Mesenchymal stem cell (in vitro differentiated cells and primary cell): ENCODE data around the gene DLX1.

Experiments used
- DNase-seq: peaks from one replicate; pipeline ENCODE4 v3.0.0-alpha.2; 2013
- H2AFZ ChIP-seq: one replicate; pipeline ENCODE4 v1.6.1; 2013; ENCODE audit warnings: low read depth, mild to moderate bottlenecking, control low read depth, inconsistent platforms, low read length, moderate library complexity
- H2AK5ac ChIP-seq: 2 replicates; pipeline ENCODE4 v1.6.1; 2013; ENCODE audit warnings: low read length, moderate library complexity, mild to moderate bottlenecking, inconsistent platforms; ENCODE audit not compliant: severe bottlenecking
- H2BK120ac ChIP-seq: one replicate; pipeline ENCODE4 v1.6.1; 2013; ENCODE audit warnings: low read depth, mild to moderate bottlenecking, inconsistent platforms, low read length, moderate library complexity
- H2BK12ac ChIP-seq, 2 experiments: one replicate each; pipeline ENCODE4 v1.6.1; 2013; ENCODE audit warnings: inconsistent platforms in 2 of 2, low read length in 2 of 2, mild to moderate bottlenecking in 2 of 2, moderate library complexity in 2 of 2, control low read depth in 1 of 2
- H2BK15ac ChIP-seq: one replicate; pipeline ENCODE4 v1.6.1; 2013; ENCODE audit warnings: mild to moderate bottlenecking, low read depth, inconsistent platforms; ENCODE audit not compliant: poor library complexity, severe bottlenecking
- H2BK5ac ChIP-seq: 2 replicates; pipeline ENCODE4 v1.6.1; 2013; ENCODE audit warnings: low read depth, mild to moderate bottlenecking, low read length, control low read depth, inconsistent platforms; ENCODE audit not compliant: poor library complexity, severe bottlenecking
- H3K14ac ChIP-seq, 2 experiments: one replicate each; pipeline ENCODE4 v1.6.1; 2013; ENCODE audit warnings: inconsistent platforms in 2 of 2, low read length in 2 of 2, control low read depth in 1 of 2, mild to moderate bottlenecking in 1 of 2, moderate library complexity in 1 of 2
- H3K18ac ChIP-seq, 2 experiments: one replicate each; pipeline ENCODE4 v1.6.1; 2013; ENCODE audit warnings: inconsistent platforms in 2 of 2, low read length in 2 of 2, control low read depth in 1 of 2, low read depth in 1 of 2, mild to moderate bottlenecking in 1 of 2
- H3K23ac ChIP-seq, 2 experiments: one replicate each; pipeline ENCODE4 v1.6.1; 2013; ENCODE audit warnings: inconsistent platforms in 2 of 2, low read length in 2 of 2, mild to moderate bottlenecking in 2 of 2, moderate library complexity in 2 of 2, control low read depth in 1 of 2
- H3K27ac ChIP-seq: 2 replicates; pipeline ENCODE4 v1.5.1; 2013; ENCODE audit warnings: mild to moderate bottlenecking, moderate library complexity, low read length, control low read depth, inconsistent platforms; ENCODE audit not compliant: poor library complexity, severe bottlenecking
- H3K27me3 ChIP-seq, 2 experiments: 2 replicates each; pipeline versions ENCODE4 v1.6.1 to v1.7.0; 2013; ENCODE audit warnings: low read length in 2 of 2, mild to moderate bottlenecking in 2 of 2, moderate library complexity in 2 of 2, control low read depth in 1 of 2, inconsistent platforms in 1 of 2; ENCODE audit not compliant: control insufficient read depth in 1 of 2, insufficient read depth in 1 of 2
- H3K36me3 ChIP-seq, 2 experiments: 2 replicates each; pipeline versions ENCODE4 v1.6.1 to v1.7.0; 2013; ENCODE audit warnings: low read length in 2 of 2, control low read depth in 1 of 2, inconsistent platforms in 1 of 2, low read depth in 1 of 2, mild to moderate bottlenecking in 1 of 2; ENCODE audit not compliant: insufficient read depth in 2 of 2, control insufficient read depth in 1 of 2
- H3K4ac ChIP-seq, 2 experiments: one replicate each; pipeline ENCODE4 v1.6.1; 2013; ENCODE audit warnings: inconsistent platforms in 2 of 2, low read length in 2 of 2, mild to moderate bottlenecking in 2 of 2, moderate library complexity in 2 of 2, control low read depth in 1 of 2, low read depth in 1 of 2
- H3K4me1 ChIP-seq: 2 replicates; pipeline ENCODE4 v1.6.1; 2013; ENCODE audit warnings: low read depth, low read length, control low read depth; ENCODE audit not compliant: control insufficient read depth, insufficient read depth
- H3K4me2 ChIP-seq: 2 replicates; pipeline ENCODE4 v1.6.1; 2013; ENCODE audit warnings: low read length, mild to moderate bottlenecking, inconsistent platforms; ENCODE audit not compliant: poor library complexity, severe bottlenecking
- H3K4me3 ChIP-seq, 2 experiments: 2 replicates each; pipeline versions ENCODE4 v1.5.1 to v1.7.0; 2013; ENCODE audit warnings: low read length in 2 of 2, mild to moderate bottlenecking in 2 of 2, control low read depth in 1 of 2, low read depth in 1 of 2; ENCODE audit not compliant: insufficient read depth in 1 of 2
- H3K79me1 ChIP-seq: replicated peaks from 2 replicates; pipeline ENCODE4 v1.6.1; 2013; ENCODE audit warnings: mild to moderate bottlenecking, control low read depth, low read length, inconsistent platforms; ENCODE audit not compliant: poor library complexity, severe bottlenecking
- H3K9ac ChIP-seq: 2 replicates; pipeline ENCODE4 v1.7.0; 2013; ENCODE audit warnings: mild to moderate bottlenecking, low read length, moderate library complexity
- H3K9me3 ChIP-seq: 2 replicates; pipeline ENCODE4 v1.7.0; 2013; ENCODE audit warnings: mild to moderate bottlenecking, low read length; ENCODE audit not compliant: control insufficient read depth
- H4K8ac ChIP-seq: one replicate; pipeline ENCODE4 v1.6.1; 2013; ENCODE audit warnings: inconsistent platforms, mild to moderate bottlenecking, low read length, moderate library complexity
- H4K91ac ChIP-seq: one replicate; pipeline ENCODE4 v1.6.1; 2013; ENCODE audit warnings: mild to moderate bottlenecking, low read length, inconsistent platforms
- WGBS: methylation state at CpG from one replicate; pipeline ENCODE4 v1.1.7; 2013; ENCODE audit warnings: mixed read lengths; 5-methylcytosine and 5-hydroxymethylcytosine counted together

The DLX1 gene

GRCh38 chr2:172102391-172103359 lies 17.4 kb downstream of the DLX1 start, which contains the start of gene DLX2:
TSS of gene DLX2 (minus strand) at chr2:172102900. CDS start at chr2:172102538, 362 bp downstream.
- Histone ChIP-seq H2BK5ac (no peak within 1 kb of the TSS), H4K8ac (no peak within 1 kb of the TSS), H3K4me1 (peaks cover 54% of the 10 kb centered on the region), H3K9ac (peak within 1 kb of the TSS; percentile 67), H2BK12ac (no peak within 1 kb of the TSS), H2AK5ac (no peak within 1 kb of the TSS), H3K4me3 (peak within 1 kb of the TSS; percentile 69 to 83), H3K9me3 (no peaks in the 10 kb centered on the region), H3K79me1 (no peaks in the 10 kb centered on the region), H2BK120ac (no peak within 1 kb of the TSS), H3K27ac (no peak within 1 kb of the TSS), H4K91ac (no peak within 1 kb of the TSS), H3K14ac (no peak within 1 kb of the TSS), H3K4ac (no peak within 1 kb of the TSS), H3K4me2 (peak within 1 kb of the TSS; percentile 99), H3K23ac (peak within 1 kb of the TSS in 1 of 2 experiments; percentile 85), H3K18ac (peak within 1 kb of the TSS in 1 of 2 experiments; percentile 75), H2BK15ac (no peak within 1 kb of the TSS), H3K27me3 (peaks cover 48 to 80% of the 10 kb centered on the region in 2 experiments), H3K36me3 (no peaks in the 10 kb centered on the region), H2AFZ (peak within 1 kb of the TSS; percentile 79)
- WGBS = under 1% methylated on average over 69 of the region's 74 CpGs
- DNase-seq = peak; percentile 87

GRCh38 chr2:172103471-172104272 lies 18.4 kb downstream of the DLX1 start:
- Histone ChIP-seq H3K4me2 (peak overlapping the region; percentile 24), H2BK15ac (no peak overlapping the region), H3K14ac (no peak overlapping the region), H3K4ac (no peak overlapping the region), H3K4me1 (peaks cover 52% of the 10 kb centered on the region), H2AFZ (no peak overlapping the region), H3K9me3 (no peaks in the 10 kb centered on the region), H2AK5ac (no peak overlapping the region), H2BK5ac (no peak overlapping the region), H4K91ac (no peak overlapping the region), H3K36me3 (no peaks in the 10 kb centered on the region), H3K23ac (no peak overlapping the region), H3K27ac (no peak overlapping the region), H3K18ac (no peak overlapping the region), H3K9ac (peak overlapping the region; percentile 67), H4K8ac (no peak overlapping the region), H2BK12ac (no peak overlapping the region), H3K27me3 (peaks cover 57 to 80% of the 10 kb centered on the region in 2 experiments), H3K4me3 (peak overlapping the region in 1 of 2 experiments; percentile 83), H2BK120ac (no peak overlapping the region), H3K79me1 (no peaks in the 10 kb centered on the region)
- 12% methylated on average over 15 of the region's 25 CpGs for WGBS
- DNase-seq = peak; percentile 87

DNA sequence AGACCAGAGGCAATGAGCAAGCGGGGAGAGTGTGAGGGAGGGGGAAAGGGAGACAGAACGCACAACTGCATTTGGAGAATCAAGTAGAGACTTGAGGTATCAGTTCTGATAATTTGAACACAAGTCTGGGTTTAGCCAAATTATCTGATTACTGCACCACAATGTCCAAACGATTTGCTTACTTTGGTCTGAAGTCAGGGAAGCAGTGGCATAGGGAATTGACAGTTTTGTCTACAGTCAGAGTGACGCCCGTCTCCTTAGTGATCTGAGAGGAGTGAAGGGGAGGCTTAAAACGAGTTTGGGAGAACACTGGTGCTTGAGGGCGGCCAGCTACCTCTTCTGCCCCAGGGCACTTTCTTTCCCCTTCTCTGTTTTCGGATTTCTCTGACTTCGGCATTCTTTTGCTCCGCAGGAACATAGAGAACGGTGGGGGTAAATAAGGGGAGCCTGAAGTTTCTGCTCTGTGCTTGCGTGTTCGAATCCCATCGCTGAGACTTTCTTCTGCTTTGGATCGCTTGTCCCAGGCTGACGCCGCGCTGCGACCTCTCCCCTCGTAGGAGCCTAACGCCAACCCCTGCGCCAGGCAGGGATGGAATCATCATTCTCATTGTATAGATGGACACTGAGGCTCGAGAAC lies 20.3 kb downstream of the DLX1 start:
- Histone ChIP-seq H3K9ac (no peak overlapping the region), H3K23ac (no peak overlapping the region), H2AK5ac (no peak overlapping the region), H3K18ac (no peak overlapping the region), H2BK15ac (no peak overlapping the region), H2BK5ac (no peak overlapping the region), H2AFZ (no peak overlapping the region), H4K91ac (no peak overlapping the region), H2BK120ac (no peak overlapping the region), H2BK12ac (no peak overlapping the region), H3K27ac (no peak overlapping the region), H3K4me3 (peak overlapping the region in 1 of 2 experiments; percentile 72), H3K36me3 (no peaks in the 10 kb centered on the region), H4K8ac (no peak overlapping the region), H3K4ac (no peak overlapping the region), H3K27me3 (peaks cover 50 to 76% of the 10 kb centered on the region in 2 experiments), H3K4me2 (peak overlapping the region; percentile 46), H3K4me1 (peaks cover 39% of the 10 kb centered on the region), H3K9me3 (no peaks in the 10 kb centered on the region), H3K14ac (no peak overlapping the region), H3K79me1 (no peaks in the 10 kb centered on the region)
- WGBS = 12% methylated on average over 23 of the region's 23 CpGs
- peak; percentile 7 for DNase-seq
